Measurements from ENCODE around the gene SLC1A1.
"Not testable (repeated sequence)": the region's sequence is repeated elsewhere in the genome, so short reads cannot be mapped to it uniquely, and the experiment has no call there.

SLC1A1 gene

GRCh38 chr9:4537581-4537980 lies 47.3 kb downstream of the SLC1A1 start:
- H3K36me3 ChIP-seq (ENCODE audit: insufficient read depth, low read length): no peaks in the 10 kb centered on the region
- no peak overlapping the region for H3K4me3 ChIP-seq (ENCODE audit: low read length)
- no peaks in the 10 kb centered on the region for H3K4me1 ChIP-seq (ENCODE audit: insufficient read depth, low read length)
- no peak overlapping the region for H2AFZ ChIP-seq (ENCODE audit: low read depth, low read length)
- H3K27me3 ChIP-seq (ENCODE audit: insufficient read depth, low read length): no peaks in the 10 kb centered on the region
- no peaks in the 10 kb centered on the region for H3K9me3 ChIP-seq (ENCODE audit: low read length)

GRCh38 chr9:4538107-4538506 lies 47.8 kb downstream of the SLC1A1 start:
- no peak overlapping the region for H2AFZ ChIP-seq (ENCODE audit: low read depth, low read length)
- no peaks in the 10 kb centered on the region for H3K36me3 ChIP-seq (ENCODE audit: insufficient read depth, low read length)
- H3K4me3 ChIP-seq (ENCODE audit: low read length): no peak overlapping the region
- H3K4me1 ChIP-seq (ENCODE audit: insufficient read depth, low read length): no peaks in the 10 kb centered on the region
- H3K27me3 ChIP-seq (ENCODE audit: insufficient read depth, low read length): no peaks in the 10 kb centered on the region
- no peaks in the 10 kb centered on the region for H3K9me3 ChIP-seq (ENCODE audit: low read length)

- Histone ChIP-seq H3K9me3 (ENCODE audit: low read length) (no peaks in the 10 kb centered on the region), H3K4me1 (ENCODE audit: insufficient read depth, low read length) (no peaks in the 10 kb centered on the region), H3K4me3 (ENCODE audit: low read length) (no peak overlapping the region), H3K27me3 (ENCODE audit: insufficient read depth, low read length) (no peaks in the 10 kb centered on the region), H2AFZ (ENCODE audit: low read depth, low read length) (no peak overlapping the region), H3K36me3 (ENCODE audit: insufficient read depth, low read length) (no peaks in the 10 kb centered on the region)
These were observed 48.4 kb downstream of the SLC1A1 start for GRCh38 chr9:4538621-4539020.

- no peaks in the 10 kb centered on the region for H3K4me1 ChIP-seq (ENCODE audit: insufficient read depth, low read length)
- no peaks in the 10 kb centered on the region for H3K27me3 ChIP-seq (ENCODE audit: insufficient read depth, low read length)
- no peaks in the 10 kb centered on the region for H3K9me3 ChIP-seq (ENCODE audit: low read length)
- no peak overlapping the region for H2AFZ ChIP-seq (ENCODE audit: low read depth, low read length)
- no peaks in the 10 kb centered on the region for H3K36me3 ChIP-seq (ENCODE audit: insufficient read depth, low read length)
- no peak overlapping the region for H3K4me3 ChIP-seq (ENCODE audit: low read length)
These were observed 50.2 kb downstream of the SLC1A1 start for GRCh38 chr9:4540425-4540824.

- Histone ChIP-seq H2AFZ (ENCODE audit: low read depth, low read length) (no peak overlapping the region), H3K9me3 (ENCODE audit: low read length) (no peaks in the 10 kb centered on the region), H3K27me3 (ENCODE audit: insufficient read depth, low read length) (no peaks in the 10 kb centered on the region), H3K4me3 (ENCODE audit: low read length) (no peak overlapping the region), H3K4me1 (ENCODE audit: insufficient read depth, low read length) (no peaks in the 10 kb centered on the region), H3K36me3 (ENCODE audit: insufficient read depth, low read length) (no peaks in the 10 kb centered on the region)
These were observed 51.0 kb downstream of the SLC1A1 start for GRCh38 chr9:4541281-4541680.

GRCh38 chr9:4541856-4542255 lies 51.6 kb downstream of the SLC1A1 start:
- H3K4me3 ChIP-seq (ENCODE audit: low read length): no peak overlapping the region
- no peak overlapping the region for H2AFZ ChIP-seq (ENCODE audit: low read depth, low read length)
- H3K27me3 ChIP-seq (ENCODE audit: insufficient read depth, low read length): no peaks in the 10 kb centered on the region
- no peaks in the 10 kb centered on the region for H3K36me3 ChIP-seq (ENCODE audit: insufficient read depth, low read length)
- no peaks in the 10 kb centered on the region for H3K9me3 ChIP-seq (ENCODE audit: low read length)
- H3K4me1 ChIP-seq (ENCODE audit: insufficient read depth, low read length): no peaks in the 10 kb centered on the region

GRCh38 chr9:4544714-4545113 lies 54.4 kb downstream of the SLC1A1 start:
- not testable (repeated sequence) for H2AFZ ChIP-seq (ENCODE audit: low read depth, low read length); H3K36me3 ChIP-seq (ENCODE audit: insufficient read depth, low read length); H3K27me3 ChIP-seq (ENCODE audit: insufficient read depth, low read length); H3K4me1 ChIP-seq (ENCODE audit: insufficient read depth, low read length); H3K9me3 ChIP-seq (ENCODE audit: low read length); H3K4me3 ChIP-seq (ENCODE audit: low read length)

GRCh38 chr9:4547016-4547415 lies 56.7 kb downstream of the SLC1A1 start:
- no peaks in the 10 kb centered on the region for H3K9me3 ChIP-seq (ENCODE audit: low read length)
- H2AFZ ChIP-seq (ENCODE audit: low read depth, low read length): no peak overlapping the region
- H3K4me3 ChIP-seq (ENCODE audit: low read length): no peak overlapping the region
- H3K27me3 ChIP-seq (ENCODE audit: insufficient read depth, low read length): no peaks in the 10 kb centered on the region
- no peaks in the 10 kb centered on the region for H3K4me1 ChIP-seq (ENCODE audit: insufficient read depth, low read length)
- no peaks in the 10 kb centered on the region for H3K36me3 ChIP-seq (ENCODE audit: insufficient read depth, low read length)

GRCh38 chr9:4548811-4549725 lies 58.8 kb downstream of the SLC1A1 start:
- no peaks in the 10 kb centered on the region for H3K4me1 ChIP-seq (ENCODE audit: insufficient read depth, low read length)
- H3K27me3 ChIP-seq (ENCODE audit: insufficient read depth, low read length): no peaks in the 10 kb centered on the region
- H3K4me3 ChIP-seq (ENCODE audit: low read length): no peak overlapping the region
- H3K9me3 ChIP-seq (ENCODE audit: low read length): no peaks in the 10 kb centered on the region
- no peaks in the 10 kb centered on the region for H3K36me3 ChIP-seq (ENCODE audit: insufficient read depth, low read length)
- H2AFZ ChIP-seq (ENCODE audit: low read depth, low read length): no peak overlapping the region

GRCh38 chr9:4549751-4550295 lies 59.6 kb downstream of the SLC1A1 start:
- Histone ChIP-seq H3K4me3 (ENCODE audit: low read length) (no peak overlapping the region), H3K4me1 (ENCODE audit: insufficient read depth, low read length) (no peaks in the 10 kb centered on the region), H3K9me3 (ENCODE audit: low read length) (no peaks in the 10 kb centered on the region), H3K36me3 (ENCODE audit: insufficient read depth, low read length) (no peaks in the 10 kb centered on the region), H3K27me3 (ENCODE audit: insufficient read depth, low read length) (no peaks in the 10 kb centered on the region), H2AFZ (ENCODE audit: low read depth, low read length) (no peak overlapping the region)

GRCh38 chr9:4550777-4551484 lies 60.7 kb downstream of the SLC1A1 start:
- H3K36me3 ChIP-seq (ENCODE audit: insufficient read depth, low read length): no peaks in the 10 kb centered on the region
- no peaks in the 10 kb centered on the region for H3K4me1 ChIP-seq (ENCODE audit: insufficient read depth, low read length)
- H3K9me3 ChIP-seq (ENCODE audit: low read length): no peaks in the 10 kb centered on the region
- H2AFZ ChIP-seq (ENCODE audit: low read depth, low read length): no peak overlapping the region
- H3K4me3 ChIP-seq (ENCODE audit: low read length): no peak overlapping the region
- no peaks in the 10 kb centered on the region for H3K27me3 ChIP-seq (ENCODE audit: insufficient read depth, low read length)

- Histone ChIP-seq H3K36me3 (ENCODE audit: insufficient read depth, low read length) (no peaks in the 10 kb centered on the region), H3K27me3 (ENCODE audit: insufficient read depth, low read length) (no peaks in the 10 kb centered on the region), H3K4me1 (ENCODE audit: insufficient read depth, low read length) (no peaks in the 10 kb centered on the region), H3K9me3 (ENCODE audit: low read length) (no peaks in the 10 kb centered on the region), H3K4me3 (ENCODE audit: low read length) (no peak overlapping the region), H2AFZ (ENCODE audit: low read depth, low read length) (no peak overlapping the region)
These were observed 63.7 kb downstream of the SLC1A1 start for GRCh38 chr9:4553951-4554381.

GRCh38 chr9:4555236-4555635 lies 65.0 kb downstream of the SLC1A1 start:
- Histone ChIP-seq H3K27me3 (ENCODE audit: insufficient read depth, low read length) (no peaks in the 10 kb centered on the region), H3K36me3 (ENCODE audit: insufficient read depth, low read length) (no peaks in the 10 kb centered on the region), H3K9me3 (ENCODE audit: low read length) (no peaks in the 10 kb centered on the region), H3K4me1 (ENCODE audit: insufficient read depth, low read length) (no peaks in the 10 kb centered on the region), H2AFZ (ENCODE audit: low read depth, low read length) (no peak overlapping the region), H3K4me3 (ENCODE audit: low read length) (no peak overlapping the region)
